ENCODE results near the gene CTH.

- TF ChIP-seq FOXA2 (IDR thresholded peaks at IDR 0.05) (no peak), RXRA (IDR thresholded peaks at IDR 0.05) (no peak), CTCF (IDR thresholded peaks at IDR 0.05; ENCODE audit: low read depth, low read length, missing input control) (no peak), YY1 (IDR thresholded peaks at IDR 0.05) (no peak)
- TF ChIP-seq, protein P1, sequence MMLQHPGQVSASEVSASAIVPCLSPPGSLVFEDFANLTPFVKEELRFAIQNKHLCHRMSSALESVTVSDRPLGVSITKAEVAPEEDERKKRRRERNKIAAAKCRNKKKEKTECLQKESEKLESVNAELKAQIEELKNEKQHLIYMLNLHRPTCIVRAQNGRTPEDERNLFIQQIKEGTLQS (IDR thresholded peaks at IDR 0.05): no peak
- TF ChIP-seq, protein P2, sequence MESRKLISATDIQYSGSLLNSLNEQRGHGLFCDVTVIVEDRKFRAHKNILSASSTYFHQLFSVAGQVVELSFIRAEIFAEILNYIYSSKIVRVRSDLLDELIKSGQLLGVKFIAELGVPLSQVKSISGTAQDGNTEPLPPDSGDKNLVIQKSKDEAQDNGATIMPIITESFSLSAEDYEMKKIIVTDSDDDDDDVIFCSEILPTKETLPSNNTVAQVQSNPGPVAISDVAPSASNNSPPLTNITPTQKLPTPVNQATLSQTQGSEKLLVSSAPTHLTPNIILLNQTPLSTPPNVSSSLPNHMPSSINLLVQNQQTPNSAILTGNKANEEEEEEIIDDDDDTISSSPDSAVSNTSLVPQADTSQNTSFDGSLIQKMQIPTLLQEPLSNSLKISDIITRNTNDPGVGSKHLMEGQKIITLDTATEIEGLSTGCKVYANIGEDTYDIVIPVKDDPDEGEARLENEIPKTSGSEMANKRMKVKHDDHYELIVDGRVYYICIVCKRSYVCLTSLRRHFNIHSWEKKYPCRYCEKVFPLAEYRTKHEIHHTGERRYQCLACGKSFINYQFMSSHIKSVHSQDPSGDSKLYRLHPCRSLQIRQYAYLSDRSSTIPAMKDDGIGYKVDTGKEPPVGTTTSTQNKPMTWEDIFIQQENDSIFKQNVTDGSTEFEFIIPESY (IDR thresholded peaks at IDR 0.05): no peak
Measured at GRCh38 chr1:70441392-70442035, 30.4 kb downstream of the CTH start.

All from liver (tissue), 3 donors.